NB4 (cell line): ENCODE results near the gene KCNS3.

Source experiments
- DNase-seq: peaks from one replicate; pipeline ENCODE4 v3.0.0; 2010; ENCODE audit warnings: low read depth
- H3K4me3 ChIP-seq: one replicate; pipeline ENCODE4 v1.5.1; 2011; ENCODE audit warnings: mild to moderate bottlenecking, low read depth, low read length, moderate library complexity
- MYC ChIP-seq: IDR thresholded peaks from 2 replicates; pipeline ENCODE4 v1.6.1; 2011; ENCODE audit warnings: low read depth, low read length
- POLR2A ChIP-seq: IDR thresholded peaks from 2 replicates; pipeline ENCODE4 v1.6.1; 2011; ENCODE audit warnings: mild to moderate bottlenecking; ENCODE audit not compliant: insufficient read length; ENCODE audit errors: extremely low read depth
- TF ChIP-seq, protein P1 (sequence below): IDR thresholded peaks from 2 replicates; pipeline ENCODE4 v1.6.1; 2011; ENCODE audit warnings: low read depth, low read length
- TF ChIP-seq, protein P2 (sequence below): IDR thresholded peaks from one replicate; pipeline ENCODE4 v1.5.1; 2012; ENCODE audit warnings: low read depth, low read length

KCNS3 gene

DNA sequence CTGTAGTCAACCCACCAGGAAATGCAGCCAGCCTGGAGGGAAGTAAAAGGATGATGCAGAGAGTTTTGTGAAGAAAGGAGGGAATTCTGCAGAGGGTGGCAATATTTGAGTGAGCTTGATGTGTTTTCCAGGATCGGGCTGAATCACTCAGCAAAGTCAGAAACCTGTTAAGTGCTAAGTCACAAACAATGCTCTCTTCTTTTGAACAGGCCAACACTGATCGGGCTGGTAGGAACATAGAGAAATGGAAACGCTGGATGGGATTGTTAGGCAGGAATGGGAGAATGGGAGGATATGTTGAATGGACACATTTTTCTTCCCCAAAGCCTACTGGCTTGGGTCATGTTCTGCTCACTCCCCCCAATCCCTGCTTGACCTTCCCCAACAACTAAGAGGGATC, 36.6 kb downstream of the KCNS3 start:
- DNase-seq = no peak
- no peak overlapping the region for H3K4me3 ChIP-seq
- TF ChIP-seq POLR2A (no peak), MYC (no peak)
- TF ChIP-seq, protein P1, sequence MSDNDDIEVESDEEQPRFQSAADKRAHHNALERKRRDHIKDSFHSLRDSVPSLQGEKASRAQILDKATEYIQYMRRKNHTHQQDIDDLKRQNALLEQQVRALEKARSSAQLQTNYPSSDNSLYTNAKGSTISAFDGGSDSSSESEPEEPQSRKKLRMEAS = no peak
- TF ChIP-seq, protein P2, sequence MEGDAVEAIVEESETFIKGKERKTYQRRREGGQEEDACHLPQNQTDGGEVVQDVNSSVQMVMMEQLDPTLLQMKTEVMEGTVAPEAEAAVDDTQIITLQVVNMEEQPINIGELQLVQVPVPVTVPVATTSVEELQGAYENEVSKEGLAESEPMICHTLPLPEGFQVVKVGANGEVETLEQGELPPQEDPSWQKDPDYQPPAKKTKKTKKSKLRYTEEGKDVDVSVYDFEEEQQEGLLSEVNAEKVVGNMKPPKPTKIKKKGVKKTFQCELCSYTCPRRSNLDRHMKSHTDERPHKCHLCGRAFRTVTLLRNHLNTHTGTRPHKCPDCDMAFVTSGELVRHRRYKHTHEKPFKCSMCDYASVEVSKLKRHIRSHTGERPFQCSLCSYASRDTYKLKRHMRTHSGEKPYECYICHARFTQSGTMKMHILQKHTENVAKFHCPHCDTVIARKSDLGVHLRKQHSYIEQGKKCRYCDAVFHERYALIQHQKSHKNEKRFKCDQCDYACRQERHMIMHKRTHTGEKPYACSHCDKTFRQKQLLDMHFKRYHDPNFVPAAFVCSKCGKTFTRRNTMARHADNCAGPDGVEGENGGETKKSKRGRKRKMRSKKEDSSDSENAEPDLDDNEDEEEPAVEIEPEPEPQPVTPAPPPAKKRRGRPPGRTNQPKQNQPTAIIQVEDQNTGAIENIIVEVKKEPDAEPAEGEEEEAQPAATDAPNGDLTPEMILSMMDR = no peak

DNA sequence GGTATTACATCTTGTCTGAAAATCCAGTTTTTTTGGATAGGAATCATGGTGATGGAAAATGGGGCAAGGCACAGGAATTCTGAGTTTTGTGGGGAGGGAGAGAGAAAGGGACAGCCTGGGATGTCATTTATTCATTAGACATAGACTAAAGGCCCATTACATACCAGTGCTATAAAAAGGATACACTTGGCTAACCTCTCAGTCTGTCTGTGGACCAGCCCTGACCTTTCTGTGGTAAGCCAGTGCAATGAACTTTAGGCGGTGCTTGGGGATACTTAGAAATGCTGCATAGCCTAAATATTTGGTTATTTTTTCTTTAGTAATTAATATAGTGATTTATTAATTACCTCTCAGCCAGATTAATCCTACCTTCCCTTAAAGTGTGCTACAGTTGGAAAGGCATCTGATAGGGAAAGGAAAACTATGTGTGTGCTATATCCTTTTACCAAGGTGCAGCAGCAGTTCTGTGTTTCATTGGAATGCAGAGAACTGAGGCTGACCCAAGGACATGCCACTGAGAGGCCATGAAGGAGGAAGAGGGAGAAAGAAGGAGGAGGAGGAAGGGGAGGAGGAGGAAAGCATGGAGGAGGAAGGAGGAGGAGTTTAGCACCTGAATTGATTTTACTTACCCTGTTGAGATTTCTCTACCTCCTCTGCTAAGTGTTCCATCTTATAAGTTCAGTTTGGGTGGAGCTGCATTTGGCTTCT, 37.5 kb downstream of the KCNS3 start:
- no peak overlapping the region for H3K4me3 ChIP-seq
- no peak for DNase-seq
- TF ChIP-seq MYC = no peak
- TF ChIP-seq, protein P2 = no peak

DNA sequence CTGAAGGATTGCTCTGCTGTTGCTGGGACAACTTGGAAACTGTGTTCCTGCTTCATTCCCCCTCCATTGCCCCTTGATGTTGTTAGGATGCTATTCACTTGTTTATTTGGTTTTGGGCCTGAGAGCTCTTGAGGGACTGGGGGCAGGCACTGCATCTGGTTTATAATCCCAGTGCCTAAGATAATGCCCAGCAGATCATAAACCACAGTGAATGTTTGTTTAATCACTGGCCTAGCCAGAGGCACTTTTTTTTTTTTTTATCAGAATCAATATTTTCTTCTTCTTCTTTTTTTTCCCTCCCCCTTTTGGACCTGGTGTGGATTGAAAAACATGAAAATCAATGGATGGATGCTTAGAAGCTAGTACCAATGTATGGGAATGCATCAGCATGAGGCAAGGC, 38.1 kb downstream of the KCNS3 start:
- TF ChIP-seq MYC = no peak
- TF ChIP-seq, protein P2 = no peak
- TF ChIP-seq POLR2A = no peak
- TF ChIP-seq, protein P1 = no peak
- no peak overlapping the region for H3K4me3 ChIP-seq
- no peak for DNase-seq

DNA sequence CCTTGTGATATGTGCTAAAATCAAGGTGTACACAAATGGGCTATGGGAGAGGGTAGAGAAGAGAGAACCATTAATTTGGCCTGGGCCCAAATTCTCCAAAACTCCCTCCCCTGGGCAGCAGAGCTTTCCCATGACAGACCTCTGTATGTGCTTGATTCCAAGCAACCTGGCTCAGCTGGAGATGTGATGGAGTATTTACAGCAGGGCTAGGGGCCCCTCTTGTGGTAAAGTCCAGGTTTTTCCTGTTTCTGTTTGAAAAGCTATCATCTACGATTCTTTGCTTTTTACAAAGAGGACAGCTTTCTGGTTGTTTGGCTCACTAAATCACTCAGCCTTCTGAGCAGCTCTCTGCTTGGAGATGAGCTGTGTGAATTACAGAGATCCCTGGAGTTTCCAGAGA, 40.3 kb downstream of the KCNS3 start:
- TF ChIP-seq MYC = no peak
- TF ChIP-seq, protein P1 = no peak
- TF ChIP-seq, protein P2 = no peak
- no peak for TF ChIP-seq POLR2A
- H3K4me3 ChIP-seq = no peak overlapping the region
- DNase-seq = no peak

DNA sequence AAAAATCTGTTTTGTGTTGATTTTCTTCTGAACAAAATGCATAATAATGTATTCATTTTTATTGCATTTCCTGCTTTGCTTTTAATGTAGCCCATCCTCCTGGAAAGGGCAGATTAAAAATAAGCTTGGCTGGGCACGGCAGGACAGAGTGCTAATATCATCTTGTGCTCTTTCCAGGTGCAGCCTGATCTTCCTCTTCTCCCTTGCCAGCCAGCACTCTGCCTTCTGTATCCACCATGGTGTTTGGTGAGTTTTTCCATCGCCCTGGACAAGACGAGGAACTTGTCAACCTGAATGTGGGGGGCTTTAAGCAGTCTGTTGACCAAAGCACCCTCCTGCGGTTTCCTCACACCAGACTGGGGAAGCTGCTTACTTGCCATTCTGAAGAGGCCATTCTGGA, 52.3 kb downstream of the KCNS3 start:
- no peak for DNase-seq
- H3K4me3 ChIP-seq = no peak overlapping the region
- TF ChIP-seq POLR2A (no peak), MYC (no peak)
- TF ChIP-seq, protein P2 = no peak
- TF ChIP-seq, protein P1 = no peak

DNA sequence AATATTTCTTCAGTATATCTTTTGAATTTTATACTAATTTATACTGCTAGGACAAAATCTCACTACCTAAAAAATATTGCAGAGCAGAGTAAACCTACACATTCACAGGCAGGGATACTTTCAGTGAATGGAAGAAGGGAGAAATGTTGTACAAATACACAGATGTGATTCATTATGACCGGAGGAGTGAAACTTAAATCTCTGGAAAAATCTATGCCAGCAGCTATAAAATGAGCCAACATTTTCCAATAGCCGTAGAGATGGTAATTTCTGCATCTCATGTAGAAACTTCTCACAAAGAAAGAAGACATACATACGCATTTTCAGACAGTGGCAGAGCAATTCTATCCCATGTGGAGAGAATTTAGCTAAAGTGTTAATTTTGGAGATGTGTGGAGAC, 54.8 kb downstream of the KCNS3 start:
- DNase-seq = no peak
- H3K4me3 ChIP-seq = no peak overlapping the region
- TF ChIP-seq, protein P2 = no peak
- TF ChIP-seq MYC (no peak), POLR2A (no peak)
- TF ChIP-seq, protein P1 = no peak
